Upper lobe of right lung (tissue), 1 donor: ENCODE data around the gene AGPAT4. TPM values are rescaled to one million over a fixed set of nuclear protein-coding genes. Genes with fewer than 3 reads are reported as not detected.
"Not testable (repeated sequence)": the region's sequence is repeated elsewhere in the genome, so short reads cannot be mapped to it uniquely, and the experiment has no call there.

ENCODE experiments used
- ATAC-seq: fragments of 200-7000 bp; cut with Tn5 transposase; one replicate; pipeline ENCODE4 v1.9.1; 2020; ENCODE audit warnings: mild to moderate bottlenecking, moderate library complexity
- DNase-seq: peaks from one replicate; pipeline ENCODE4 v3.0.0-alpha.2; 2020
- H3K27ac ChIP-seq: fragments of 200-600 bp; one replicate; pipeline ENCODE4 v1.8.0; 2022
- H3K27me3 ChIP-seq: fragments of 200-600 bp; one replicate; pipeline ENCODE4 v1.8.0; 2022; ENCODE audit warnings: mild to moderate bottlenecking
- H3K36me3 ChIP-seq: fragments of 200-600 bp; one replicate; pipeline ENCODE4 v1.8.0; 2022
- H3K4me1 ChIP-seq: fragments of 200-600 bp; one replicate; pipeline ENCODE4 v1.8.0; 2022
- H3K4me3 ChIP-seq: fragments of 200-600 bp; one replicate; pipeline ENCODE4 v1.8.0; 2022; ENCODE audit warnings: mild to moderate bottlenecking
- H3K9me3 ChIP-seq: fragments of 200-600 bp; one replicate; pipeline ENCODE4 v1.8.0; 2022
- CTCF ChIP-seq: fragments of 200-600 bp; IDR thresholded peaks from one replicate; pipeline ENCODE4 v1.8.0; 2022; ENCODE audit warnings: antibody characterized with exemption
- intact Hi-C: fragments of 100-400 bp; cut with DNase I; formaldehyde crosslinking; loops from one replicate; pipeline ENCODE4 v1.11.0; 2022
- total RNA-seq: library from RNA; stranded (reverse); fragmentation: NEBNext Ultra II Directional; extraction: Animal tissue kit (Norgen Biotek cat#: 25700); gene quantifications from one replicate; pipeline ENCODE4 v1.2.1, GENCODE V29; 2021
- donor health status: DM: no; HTN: yes; CAD: no; lungs with severe emphysema.

Gene AGPAT4
- total RNA-seq, 1 donor from 2014 or later: 16.6 TPM

- no peak overlapping the region for H3K27ac ChIP-seq
- H3K36me3 ChIP-seq: no peaks in the 10 kb centered on the region
- H3K27me3 ChIP-seq: no peaks in the 10 kb centered on the region
- TF ChIP-seq CTCF: no peak
- no peak for DNase-seq
- ATAC-seq: no peak
- no peaks in the 10 kb centered on the region for H3K9me3 ChIP-seq
- H3K4me3 ChIP-seq: no peak overlapping the region
- intact Hi-C loops: no loop called here
- H3K4me1 ChIP-seq: peaks cover 31% of the 10 kb centered on the region
Observed at GRCh38 chr6:161225681-161226008, 48.2 kb downstream of the AGPAT4 start.

GRCh38 chr6:161224951-161225680 is 48.7 kb downstream of the AGPAT4 start:
- intact Hi-C loops, ATAC-seq, DNase-seq, H3K4me3 ChIP-seq, H3K9me3 ChIP-seq, H3K27me3 ChIP-seq, H3K27ac ChIP-seq, H3K36me3 ChIP-seq: not testable (repeated sequence)
- peaks cover 31% of the 10 kb centered on the region for H3K4me1 ChIP-seq

- H3K27ac ChIP-seq: no peak overlapping the region
- TF ChIP-seq CTCF: no peak
- no peaks in the 10 kb centered on the region for H3K27me3 ChIP-seq
- no peak for DNase-seq
- no peak overlapping the region for H3K4me3 ChIP-seq
- intact Hi-C loops: no loop called here
- H3K9me3 ChIP-seq: no peaks in the 10 kb centered on the region
- ATAC-seq: peak; percentile 12
- no peaks in the 10 kb centered on the region for H3K36me3 ChIP-seq
- peaks cover 24% of the 10 kb centered on the region for H3K4me1 ChIP-seq
Observed at GRCh38 chr6:161223646-161224045, 50.2 kb downstream of the AGPAT4 start.

GRCh38 chr6:161222706-161223234 is 51.1 kb downstream of the AGPAT4 start:
- H3K9me3 ChIP-seq: no peaks in the 10 kb centered on the region
- ATAC-seq (no peak), DNase-seq (no peak)
- intact Hi-C loops: no loop called here
- peaks cover 18% of the 10 kb centered on the region for H3K4me1 ChIP-seq
- no peak overlapping the region for H3K27ac ChIP-seq
- no peaks in the 10 kb centered on the region for H3K27me3 ChIP-seq
- TF ChIP-seq CTCF: no peak
- no peak overlapping the region for H3K4me3 ChIP-seq
- H3K36me3 ChIP-seq: no peaks in the 10 kb centered on the region

GRCh38 chr6:161220346-161220745 is 53.5 kb downstream of the AGPAT4 start:
- no peak overlapping the region for H3K4me3 ChIP-seq
- DNase-seq (no peak), ATAC-seq (peak; percentile 54)
- intact Hi-C loops: no loop called here
- no peaks in the 10 kb centered on the region for H3K27me3 ChIP-seq
- H3K4me1 ChIP-seq: no peaks in the 10 kb centered on the region
- TF ChIP-seq CTCF: no peak
- no peaks in the 10 kb centered on the region for H3K36me3 ChIP-seq
- no peaks in the 10 kb centered on the region for H3K9me3 ChIP-seq
- no peak overlapping the region for H3K27ac ChIP-seq

- DNase-seq (no peak), ATAC-seq (no peak)
- intact Hi-C loops: no loop called here
Observed at GRCh38 chr6:161219680-161220079, 54.2 kb downstream of the AGPAT4 start.

More at GRCh38 chr6:161219680-161220079, 54.2 kb downstream of the AGPAT4 start:
- Histone ChIP-seq H3K4me3 (no peak overlapping the region), H3K9me3 (no peaks in the 10 kb centered on the region), H3K27me3 (no peaks in the 10 kb centered on the region), H3K4me1 (no peaks in the 10 kb centered on the region), H3K36me3 (no peaks in the 10 kb centered on the region), H3K27ac (no peak overlapping the region)
- no peak for TF ChIP-seq CTCF
